ENCODE results near the gene TINAG.

Gene TINAG

GRCh38 chr6:54308289-54308985 lies at the start of gene TINAG:
Gene TINAG, plus strand, starts transcription at chr6:54308441. Its CDS starts 110 bp downstream, at chr6:54308551.
- no peak for DNase-seq

- no peak for DNase-seq
Observed at GRCh38 chr6:54260025-54260424, 48.2 kb upstream of the TINAG start.

GRCh38 chr6:54262499-54262898 lies 45.7 kb upstream of the TINAG start:
- no peak for DNase-seq

- no peak for DNase-seq
Observed at GRCh38 chr6:54262971-54263370, 45.3 kb upstream of the TINAG start.

GRCh38 chr6:54264581-54265272 lies 43.5 kb upstream of the TINAG start:
- no peak for DNase-seq

- no peak for DNase-seq
Observed at GRCh38 chr6:54266400-54266923, 41.8 kb upstream of the TINAG start.

GRCh38 chr6:54267798-54268197 lies 40.4 kb upstream of the TINAG start:
- DNase-seq, result no peak

- no peak for DNase-seq
Observed at GRCh38 chr6:54273214-54273820, 34.9 kb upstream of the TINAG start.

- no peak for DNase-seq
Observed at GRCh38 chr6:54274383-54274782, 33.9 kb upstream of the TINAG start.

GRCh38 chr6:54282186-54282585 lies 26.1 kb upstream of the TINAG start:
- no peak for DNase-seq

- DNase-seq, result no peak
Observed at GRCh38 chr6:54284161-54284860, 23.9 kb upstream of the TINAG start.

GRCh38 chr6:54285595-54285994 lies 22.6 kb upstream of the TINAG start:
- DNase-seq, result no peak

GRCh38 chr6:54286141-54286540 lies 22.1 kb upstream of the TINAG start:
- DNase-seq, result no peak

- no peak for DNase-seq
Observed at GRCh38 chr6:54288474-54288873, 19.8 kb upstream of the TINAG start.

GRCh38 chr6:54289426-54289825 lies 18.8 kb upstream of the TINAG start:
- no peak for DNase-seq

- no peak for DNase-seq
Observed at GRCh38 chr6:54291146-54291545, 17.1 kb upstream of the TINAG start.

GRCh38 chr6:54291738-54292137 lies 16.5 kb upstream of the TINAG start:
- no peak for DNase-seq

- no peak for DNase-seq
Observed at GRCh38 chr6:54294965-54295532, 13.2 kb upstream of the TINAG start.

GRCh38 chr6:54299542-54300269 lies 8.5 kb upstream of the TINAG start:
- no peak for DNase-seq

GRCh38 chr6:54301770-54302169 lies 6.5 kb upstream of the TINAG start:
- no peak for DNase-seq

- DNase-seq, result no peak
Observed at GRCh38 chr6:54307439-54307910, 766 bp upstream of the TINAG start.

- no peak for DNase-seq
Observed at GRCh38 chr6:54308986-54309315, 710 bp downstream of the TINAG start.

Measured in NCI-H2029 (cell line).